HCT116 (cell line): ENCODE measurements around the gene PRPF38A. TPM values are rescaled to one million over a fixed set of nuclear protein-coding genes. Genes with fewer than 3 reads are reported as not detected.

Experiments used
- ATAC-seq: fragments of 200-7000 bp; cut with Tn5 transposase; 2 replicates; pipeline ENCODE4 v1.9.1; 2020; ENCODE audit warnings: mild to moderate bottlenecking, moderate library complexity
- BruUV-seq: library from RNA; stranded (reverse); fragments of 400-500 nt; replicated peaks from 2 replicates; lab custom pipeline; 2021; lab: Mats Ljungman, UMichigan
- CTCF ChIA-PET: fragments of 300-600 bp; sonication (Branson Sonifier 250); formaldehyde crosslinking; loops from one replicate; lab custom pipeline; 2021; ENCODE audit warnings: antibody characterized with exemption; lab: Charles Lee
- POLR2A ChIA-PET: fragments of 300-600, 350-600 bp; sonication (Branson Sonifier 250); formaldehyde crosslinking; loops from one replicate; lab custom pipeline; 2021; ENCODE audit warnings: antibody characterized with exemption; lab: Charles Lee
- RAD21 ChIA-PET, 2 experiments: fragments of 300-600 bp; sonication (Branson Sonifier 250); formaldehyde crosslinking; loops; one replicate each; lab custom pipeline; 2023; ENCODE audit warnings: low total read pairs in 2 of 2; ENCODE audit not compliant: uncharacterized antibody in 2 of 2, unreplicated experiment in 2 of 2, low non-redundant PET in 1 of 2; lab: Charles Lee
- DNase-seq: peaks from one replicate; pipeline ENCODE4 v3.0.0-alpha.2; 2010; ENCODE audit warnings: low read depth, low spot score
- H2AFZ ChIP-seq: fragments of 200-600 bp; shearing (Covaris generic), sonication (generic); 2 replicates; pipeline ENCODE4 v1.6.1; 2017; ENCODE audit warnings: low read depth, mixed run types, mixed read lengths, antibody characterized with exemption, low read length; ENCODE audit not compliant: poor library complexity, severe bottlenecking
- H3K27ac ChIP-seq: 2 replicates; pipeline ENCODE4 v1.5.1; 2012; ENCODE audit warnings: low read depth, low read length
- H3K27me3 ChIP-seq: fragments of 200-600 bp; sonication (generic); 2 replicates; pipeline ENCODE4 v1.6.1; 2016; ENCODE audit warnings: mixed run types, low read length, mixed read lengths; ENCODE audit not compliant: insufficient read depth
- H3K36me3 ChIP-seq, 2 experiments: fragments of 200-500 bp in 1 of 2; fragments of 200-600 bp in 1 of 2; sonication (Bioruptor generic) in 1 of 2; sonication (generic) in 1 of 2; 2 replicates each; pipeline versions ENCODE4 v1.5.1 to v1.6.1; 2014 to 2016; ENCODE audit warnings: low read length in 2 of 2, inconsistent platforms in 1 of 2, mixed read lengths in 1 of 2, mixed run types in 1 of 2; ENCODE audit not compliant: insufficient read depth in 2 of 2, control insufficient read depth in 1 of 2
- H3K4me1 ChIP-seq, 2 experiments: fragments of 200-600 bp in 1 of 2; sonication (generic) in 1 of 2; 2 replicates each; pipeline versions ENCODE4 v1.5.1 to v1.6.1; 2012 to 2017; ENCODE audit warnings: low read length in 2 of 2, inconsistent platforms in 1 of 2, mild to moderate bottlenecking in 1 of 2, mixed read lengths in 1 of 2, mixed run types in 1 of 2, moderate library complexity in 1 of 2; ENCODE audit not compliant: insufficient read depth in 2 of 2, control insufficient read depth in 1 of 2
- H3K4me2 ChIP-seq: fragments of 200-600 bp; sonication (generic); 2 replicates; pipeline ENCODE4 v1.6.1; 2017; ENCODE audit warnings: mixed run types, low read length, mixed read lengths
- H3K4me3 ChIP-seq, 2 experiments: fragments of 200-600 bp in 1 of 2; sonication (generic) in 1 of 2; replicated peaks in 1 of 2; 2 replicates each; pipeline ENCODE4 v1.5.1; 2011 to 2016; ENCODE audit warnings: low read length in 2 of 2, control low read depth in 1 of 2, low read depth in 1 of 2, mild to moderate bottlenecking in 1 of 2, mixed read lengths in 1 of 2, mixed run types in 1 of 2
- H3K79me2 ChIP-seq: fragments of 200-600 bp; sonication (generic); 2 replicates; pipeline ENCODE4 v1.6.1; 2017; ENCODE audit warnings: mild to moderate bottlenecking, mixed run types, low read length, moderate library complexity, mixed read lengths; ENCODE audit not compliant: insufficient read depth
- H3K9ac ChIP-seq: fragments of 200-600 bp; sonication (generic); 2 replicates; pipeline ENCODE4 v1.6.1; 2016; ENCODE audit warnings: low read length, mixed read lengths
- H3K9me2 ChIP-seq: fragments of 200-600 bp; sonication (generic), shearing (Covaris generic); 2 replicates; pipeline ENCODE4 v1.6.1; 2017; ENCODE audit warnings: mixed run types, mild to moderate bottlenecking, moderate library complexity; ENCODE audit not compliant: insufficient read depth
- H3K9me3 ChIP-seq, 2 experiments: fragments of 200-500 bp in 1 of 2; fragments of 200-600 bp in 1 of 2; sonication (Bioruptor generic) in 1 of 2; sonication (generic) in 1 of 2; 2 replicates each; pipeline ENCODE4 v1.6.1; 2014 to 2017; ENCODE audit warnings: low read length in 2 of 2, mixed read lengths in 2 of 2, inconsistent platforms in 1 of 2, low read depth in 1 of 2, mild to moderate bottlenecking in 1 of 2, mixed run types in 1 of 2, moderate library complexity in 1 of 2; ENCODE audit not compliant: control insufficient read depth in 1 of 2, insufficient read depth in 1 of 2
- H4K20me1 ChIP-seq: fragments of 200-600 bp; sonication (generic), shearing (Covaris generic); 2 replicates; pipeline ENCODE4 v1.6.1; 2017; ENCODE audit warnings: mixed run types, mild to moderate bottlenecking, moderate library complexity; ENCODE audit not compliant: insufficient read depth
- CBX3 ChIP-seq: IDR thresholded peaks from 2 replicates; pipeline ENCODE4 v1.6.1; 2012; ENCODE audit warnings: low read depth
- EGR1 ChIP-seq: IDR thresholded peaks from 2 replicates; pipeline ENCODE4 v1.6.1; 2012; ENCODE audit warnings: low read depth
- EZH2 ChIP-seq: fragments of 200-600 bp; sonication (generic); IDR thresholded peaks from 2 replicates; pipeline ENCODE4 v1.6.1; 2017; ENCODE audit warnings: antibody characterized with exemption, mixed run types
- EZH2phosphoT487 ChIP-seq: fragments of 200-600 bp; IDR thresholded peaks from 2 replicates; pipeline ENCODE4 v1.6.1; 2018; ENCODE audit warnings: antibody characterized with exemption, borderline replicate concordance
- SIN3A ChIP-seq: IDR thresholded peaks from 2 replicates; pipeline ENCODE4 v1.6.1; 2012; ENCODE audit warnings: low read depth
- SRF ChIP-seq: IDR thresholded peaks from 2 replicates; pipeline ENCODE4 v1.6.1; 2012; ENCODE audit warnings: low read depth
- YY1 ChIP-seq: IDR thresholded peaks from 2 replicates; pipeline ENCODE4 v1.6.1; 2011; ENCODE audit warnings: low read length, low read depth, moderate library complexity, mild to moderate bottlenecking; ENCODE audit not compliant: insufficient replicate concordance; ENCODE audit errors: extremely low read depth
- intact Hi-C: fragments of 100-400 bp; cut with micrococcal nuclease; formaldehyde crosslinking; loops from 2 replicates; pipeline ENCODE4 v1.10.0; 2022
- total RNA-seq: library from RNA; stranded (reverse); gene quantifications from one replicate; pipeline ENCODE4 v1.2.1, GENCODE V29; 2021; ENCODE audit not compliant: unreplicated experiment
- TF ChIP-seq, protein P1 (sequence below): IDR thresholded peaks from 2 replicates; pipeline ENCODE4 v1.6.1; 2012
- TF ChIP-seq, protein P2 (sequence below): IDR thresholded peaks from 2 replicates; pipeline ENCODE4 v1.6.1; 2012; ENCODE audit warnings: low read depth
- TF ChIP-seq, protein P3 (sequence below), 3 experiments: fragments of 200-600 bp in 1 of 3; sonication (generic) in 1 of 3; IDR thresholded peaks in 2 of 3; conservative IDR thresholded peaks in 1 of 3; 2 replicates each; pipeline ENCODE4 v1.5.1; 2012 to 2017; ENCODE audit warnings: low read depth in 2 of 3, low read length in 2 of 3, antibody characterized with exemption in 1 of 3, borderline replicate concordance in 1 of 3, control low read depth in 1 of 3, mild to moderate bottlenecking in 1 of 3, mixed read lengths in 1 of 3, mixed run types in 1 of 3, moderate library complexity in 1 of 3; ENCODE audit not compliant: insufficient read depth in 1 of 3

PRPF38A gene
- total RNA-seq, 1 experiment from 2014 or later = 50.2 TPM

DNA sequence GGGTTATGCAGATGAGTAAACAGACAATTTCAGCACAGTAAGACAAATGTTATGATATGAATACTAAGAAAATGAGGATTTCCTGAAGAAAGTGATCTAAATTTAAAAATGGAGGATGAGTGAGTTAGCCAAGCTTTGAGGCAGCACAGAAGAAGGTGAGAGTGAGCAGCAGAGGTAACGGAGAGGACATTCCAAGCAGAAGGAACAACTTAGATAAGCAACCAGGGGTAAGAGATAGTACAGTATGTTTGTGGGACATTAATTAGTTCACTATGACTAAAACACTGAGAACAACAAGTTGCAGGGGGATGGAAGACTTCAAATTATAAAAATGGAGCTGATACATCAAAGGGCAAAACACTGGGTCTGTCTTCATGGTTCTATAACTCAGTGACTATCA is 22.8 kb downstream of the PRPF38A start:
- no peak for ATAC-seq
- no peak overlapping the region for H3K9ac ChIP-seq
- intact Hi-C loops = no loop called here
- no peaks in the 10 kb centered on the region for H3K79me2 ChIP-seq
- no peaks in the 10 kb centered on the region for H3K4me1 ChIP-seq
- BruUV-seq = no TSS peak
- no peak overlapping the region for H3K4me2 ChIP-seq
- H3K36me3 ChIP-seq = peaks cover 11 to 22% of the 10 kb centered on the region in 2 experiments
- no peaks in the 10 kb centered on the region for H4K20me1 ChIP-seq
- H3K4me3 ChIP-seq = no peak overlapping the region
- ChIA-PET POLR2A (no interaction called here), RAD21 (no interaction called here), CTCF (no interaction called here)
- no peaks in the 10 kb centered on the region for H3K27me3 ChIP-seq
- no peak for DNase-seq
- H3K9me3 ChIP-seq = no peaks in the 10 kb centered on the region
- H3K27ac ChIP-seq = no peak overlapping the region
- no peaks in the 10 kb centered on the region for H3K9me2 ChIP-seq
- H2AFZ ChIP-seq = no peak overlapping the region
- TF ChIP-seq CBX3 = no peak
- no peak for TF ChIP-seq SRF
- TF ChIP-seq, protein P1, sequence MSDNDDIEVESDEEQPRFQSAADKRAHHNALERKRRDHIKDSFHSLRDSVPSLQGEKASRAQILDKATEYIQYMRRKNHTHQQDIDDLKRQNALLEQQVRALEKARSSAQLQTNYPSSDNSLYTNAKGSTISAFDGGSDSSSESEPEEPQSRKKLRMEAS = no peak
- TF ChIP-seq EGR1 = no peak
- TF ChIP-seq, protein P2, sequence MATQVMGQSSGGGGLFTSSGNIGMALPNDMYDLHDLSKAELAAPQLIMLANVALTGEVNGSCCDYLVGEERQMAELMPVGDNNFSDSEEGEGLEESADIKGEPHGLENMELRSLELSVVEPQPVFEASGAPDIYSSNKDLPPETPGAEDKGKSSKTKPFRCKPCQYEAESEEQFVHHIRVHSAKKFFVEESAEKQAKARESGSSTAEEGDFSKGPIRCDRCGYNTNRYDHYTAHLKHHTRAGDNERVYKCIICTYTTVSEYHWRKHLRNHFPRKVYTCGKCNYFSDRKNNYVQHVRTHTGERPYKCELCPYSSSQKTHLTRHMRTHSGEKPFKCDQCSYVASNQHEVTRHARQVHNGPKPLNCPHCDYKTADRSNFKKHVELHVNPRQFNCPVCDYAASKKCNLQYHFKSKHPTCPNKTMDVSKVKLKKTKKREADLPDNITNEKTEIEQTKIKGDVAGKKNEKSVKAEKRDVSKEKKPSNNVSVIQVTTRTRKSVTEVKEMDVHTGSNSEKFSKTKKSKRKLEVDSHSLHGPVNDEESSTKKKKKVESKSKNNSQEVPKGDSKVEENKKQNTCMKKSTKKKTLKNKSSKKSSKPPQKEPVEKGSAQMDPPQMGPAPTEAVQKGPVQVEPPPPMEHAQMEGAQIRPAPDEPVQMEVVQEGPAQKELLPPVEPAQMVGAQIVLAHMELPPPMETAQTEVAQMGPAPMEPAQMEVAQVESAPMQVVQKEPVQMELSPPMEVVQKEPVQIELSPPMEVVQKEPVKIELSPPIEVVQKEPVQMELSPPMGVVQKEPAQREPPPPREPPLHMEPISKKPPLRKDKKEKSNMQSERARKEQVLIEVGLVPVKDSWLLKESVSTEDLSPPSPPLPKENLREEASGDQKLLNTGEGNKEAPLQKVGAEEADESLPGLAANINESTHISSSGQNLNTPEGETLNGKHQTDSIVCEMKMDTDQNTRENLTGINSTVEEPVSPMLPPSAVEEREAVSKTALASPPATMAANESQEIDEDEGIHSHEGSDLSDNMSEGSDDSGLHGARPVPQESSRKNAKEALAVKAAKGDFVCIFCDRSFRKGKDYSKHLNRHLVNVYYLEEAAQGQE = no peak
- TF ChIP-seq, protein P3, sequence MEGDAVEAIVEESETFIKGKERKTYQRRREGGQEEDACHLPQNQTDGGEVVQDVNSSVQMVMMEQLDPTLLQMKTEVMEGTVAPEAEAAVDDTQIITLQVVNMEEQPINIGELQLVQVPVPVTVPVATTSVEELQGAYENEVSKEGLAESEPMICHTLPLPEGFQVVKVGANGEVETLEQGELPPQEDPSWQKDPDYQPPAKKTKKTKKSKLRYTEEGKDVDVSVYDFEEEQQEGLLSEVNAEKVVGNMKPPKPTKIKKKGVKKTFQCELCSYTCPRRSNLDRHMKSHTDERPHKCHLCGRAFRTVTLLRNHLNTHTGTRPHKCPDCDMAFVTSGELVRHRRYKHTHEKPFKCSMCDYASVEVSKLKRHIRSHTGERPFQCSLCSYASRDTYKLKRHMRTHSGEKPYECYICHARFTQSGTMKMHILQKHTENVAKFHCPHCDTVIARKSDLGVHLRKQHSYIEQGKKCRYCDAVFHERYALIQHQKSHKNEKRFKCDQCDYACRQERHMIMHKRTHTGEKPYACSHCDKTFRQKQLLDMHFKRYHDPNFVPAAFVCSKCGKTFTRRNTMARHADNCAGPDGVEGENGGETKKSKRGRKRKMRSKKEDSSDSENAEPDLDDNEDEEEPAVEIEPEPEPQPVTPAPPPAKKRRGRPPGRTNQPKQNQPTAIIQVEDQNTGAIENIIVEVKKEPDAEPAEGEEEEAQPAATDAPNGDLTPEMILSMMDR (IDR thresholded peaks at IDR 0.05 in 2 of 3, conservative IDR thresholded peaks at IDR 0.05 in 1 of 3; ENCODE audit: borderline replicate concordance in 1 of 3, insufficient read depth in 1 of 3, low read depth in 2 of 3, low read length in 2 of 3) = no peak
- TF ChIP-seq SIN3A = no peak
- no peak for TF ChIP-seq EZH2
- TF ChIP-seq YY1 = no peak
- no peak for TF ChIP-seq EZH2phosphoT487
- TF ChIP-seq, all 23 proteins: peak for 0
